Measurements from ENCODE around the gene CEP128. TPM values are rescaled to one million over a fixed set of nuclear protein-coding genes. Genes with fewer than 3 reads are reported as not detected.

Gene CEP128
- polyA plus RNA-seq, 1 of the 3 experiments (the other 2 are of a cell fraction), result 1.2 TPM

DNA sequence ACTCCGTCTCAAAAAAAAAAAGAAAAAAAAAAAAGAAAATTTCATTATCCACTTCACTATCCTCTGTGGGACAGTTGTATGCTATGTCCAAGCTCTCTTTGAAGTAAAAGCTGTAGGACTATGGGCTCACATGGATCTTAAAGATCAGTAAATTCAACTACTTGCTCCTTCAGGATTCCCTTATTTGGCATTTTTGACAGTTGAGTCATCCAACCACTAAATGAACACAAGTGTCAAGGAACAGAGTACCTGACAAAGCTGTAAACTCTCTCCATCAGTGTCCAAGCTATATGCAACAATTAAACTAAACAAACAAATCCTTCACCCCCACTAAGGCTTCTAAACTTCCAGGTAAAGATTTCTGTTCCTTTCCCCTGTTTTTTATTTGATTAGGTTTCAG, 177.0 kb downstream of the CEP128 start (continued):
- TF ChIP-seq, protein P1, sequence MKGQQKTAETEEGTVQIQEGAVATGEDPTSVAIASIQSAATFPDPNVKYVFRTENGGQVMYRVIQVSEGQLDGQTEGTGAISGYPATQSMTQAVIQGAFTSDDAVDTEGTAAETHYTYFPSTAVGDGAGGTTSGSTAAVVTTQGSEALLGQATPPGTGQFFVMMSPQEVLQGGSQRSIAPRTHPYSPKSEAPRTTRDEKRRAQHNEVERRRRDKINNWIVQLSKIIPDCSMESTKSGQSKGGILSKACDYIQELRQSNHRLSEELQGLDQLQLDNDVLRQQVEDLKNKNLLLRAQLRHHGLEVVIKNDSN (IDR thresholded peaks at IDR 0.05; ENCODE audit: borderline replicate concordance, low read depth), result no peak
- TF ChIP-seq, protein P2, sequence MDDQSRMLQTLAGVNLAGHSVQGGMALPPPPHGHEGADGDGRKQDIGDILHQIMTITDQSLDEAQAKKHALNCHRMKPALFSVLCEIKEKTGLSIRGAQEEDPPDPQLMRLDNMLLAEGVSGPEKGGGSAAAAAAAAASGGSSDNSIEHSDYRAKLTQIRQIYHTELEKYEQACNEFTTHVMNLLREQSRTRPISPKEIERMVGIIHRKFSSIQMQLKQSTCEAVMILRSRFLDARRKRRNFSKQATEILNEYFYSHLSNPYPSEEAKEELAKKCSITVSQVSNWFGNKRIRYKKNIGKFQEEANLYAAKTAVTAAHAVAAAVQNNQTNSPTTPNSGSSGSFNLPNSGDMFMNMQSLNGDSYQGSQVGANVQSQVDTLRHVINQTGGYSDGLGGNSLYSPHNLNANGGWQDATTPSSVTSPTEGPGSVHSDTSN (IDR thresholded peaks at IDR 0.05), result no peak
- TF ChIP-seq NFIC (IDR thresholded peaks at IDR 0.05; ENCODE audit: borderline replicate concordance), result no peak
- no peak for TF ChIP-seq NRF1 (IDR thresholded peaks at IDR 0.05; ENCODE audit: low read depth, low read length)
- TF ChIP-seq TCF12 (IDR thresholded peaks at IDR 0.05), result no peak
- no peak for TF ChIP-seq GATA2 (CRISPR knock-in tag; IDR thresholded peaks at IDR 0.05)

DNA sequence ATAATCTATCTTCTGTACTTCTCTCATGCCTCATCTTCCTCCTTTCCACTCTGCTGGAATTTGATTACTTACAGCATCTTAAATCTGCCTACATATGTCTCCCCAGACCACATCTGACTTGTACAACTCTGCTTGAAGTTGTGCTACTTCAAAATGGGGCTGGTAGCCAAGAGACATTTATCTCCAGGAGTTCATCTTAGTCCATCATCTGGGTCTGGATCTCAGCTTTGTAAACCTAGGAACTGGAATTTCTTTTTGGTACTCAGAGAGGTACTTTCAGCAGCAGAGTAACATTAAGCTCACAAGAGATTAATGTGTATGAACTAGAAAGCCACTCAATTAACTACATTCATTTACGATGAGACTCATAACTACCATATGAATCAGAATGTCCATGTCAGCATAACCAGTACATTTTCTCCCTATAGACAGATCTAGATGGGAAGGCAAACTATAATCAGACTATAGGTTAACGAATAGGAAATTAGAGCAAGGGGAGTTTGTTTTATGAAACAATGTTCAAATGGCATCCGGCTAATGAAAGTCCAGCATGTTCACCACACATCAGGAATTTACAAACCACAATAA, 178.8 kb downstream of the CEP128 start:
- POLR2A ChIA-PET, result no interaction called here

More for the DNA sequence above, 178.8 kb downstream of the CEP128 start:
- TF ChIP-seq TCF12 (IDR thresholded peaks at IDR 0.05), result no peak
- TF ChIP-seq MEF2A (IDR thresholded peaks at IDR 0.05; ENCODE audit: borderline replicate concordance, low read depth), result no peak
- TF ChIP-seq YY1 (IDR thresholded peaks at IDR 0.05; ENCODE audit: low read depth), result no peak
- TF ChIP-seq, protein P3, sequence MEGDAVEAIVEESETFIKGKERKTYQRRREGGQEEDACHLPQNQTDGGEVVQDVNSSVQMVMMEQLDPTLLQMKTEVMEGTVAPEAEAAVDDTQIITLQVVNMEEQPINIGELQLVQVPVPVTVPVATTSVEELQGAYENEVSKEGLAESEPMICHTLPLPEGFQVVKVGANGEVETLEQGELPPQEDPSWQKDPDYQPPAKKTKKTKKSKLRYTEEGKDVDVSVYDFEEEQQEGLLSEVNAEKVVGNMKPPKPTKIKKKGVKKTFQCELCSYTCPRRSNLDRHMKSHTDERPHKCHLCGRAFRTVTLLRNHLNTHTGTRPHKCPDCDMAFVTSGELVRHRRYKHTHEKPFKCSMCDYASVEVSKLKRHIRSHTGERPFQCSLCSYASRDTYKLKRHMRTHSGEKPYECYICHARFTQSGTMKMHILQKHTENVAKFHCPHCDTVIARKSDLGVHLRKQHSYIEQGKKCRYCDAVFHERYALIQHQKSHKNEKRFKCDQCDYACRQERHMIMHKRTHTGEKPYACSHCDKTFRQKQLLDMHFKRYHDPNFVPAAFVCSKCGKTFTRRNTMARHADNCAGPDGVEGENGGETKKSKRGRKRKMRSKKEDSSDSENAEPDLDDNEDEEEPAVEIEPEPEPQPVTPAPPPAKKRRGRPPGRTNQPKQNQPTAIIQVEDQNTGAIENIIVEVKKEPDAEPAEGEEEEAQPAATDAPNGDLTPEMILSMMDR (IDR thresholded peaks at IDR 0.05), result no peak
- no peak for TF ChIP-seq RAD21 (IDR thresholded peaks at IDR 0.05; ENCODE audit: low read length)
- no peak for TF ChIP-seq RFX5 (IDR thresholded peaks at IDR 0.05; ENCODE audit: low read length)
- TF ChIP-seq, protein P1 (IDR thresholded peaks at IDR 0.05; ENCODE audit: borderline replicate concordance, low read depth), result no peak
- no peak for TF ChIP-seq EP300 (IDR thresholded peaks at IDR 0.05; ENCODE audit: borderline replicate concordance in 1 of 2, low read depth in 1 of 2, low read length in 1 of 2)
- Histone ChIP-seq H3K27me3 (ENCODE audit: insufficient read depth) (no peaks in the 10 kb centered on the region), H3K4me1 (ENCODE audit: control insufficient read depth in 1 of 2, insufficient read depth in 2 of 2, low read depth in 1 of 2, low read length in 1 of 2) (no peaks in the 10 kb centered on the region), H3K79me2 (ENCODE audit: insufficient read depth) (no peaks in the 10 kb centered on the region), H3F3A (replicated peaks; ENCODE audit: insufficient read depth) (no peaks in the 10 kb centered on the region), H3K27ac (ENCODE audit: low read depth in 2 of 2, low read length in 1 of 2) (no peak overlapping the region), H3K36me3 (replicated peaks in 1 of 2; ENCODE audit: control insufficient read depth in 1 of 2, insufficient read depth in 2 of 2, low read length in 1 of 2) (peaks cover 0 to 11% of the 10 kb centered on the region in 2 experiments), H4K20me1 (ENCODE audit: insufficient read depth) (no peaks in the 10 kb centered on the region), H3K4me2 (no peak overlapping the region), H3K4me3 (ENCODE audit: low read depth in 2 of 2, low read length in 1 of 2) (no peak overlapping the region), H3K9me2 (no peaks in the 10 kb centered on the region), H3K9ac (no peak overlapping the region), H3K9me3 (no peaks in the 10 kb centered on the region), H2AFZ (ENCODE audit: low read depth) (no peak overlapping the region)
- WGBS (ENCODE audit: low lambda C conversion rate), result 87% methylated on average over 3 of the region's 3 CpGs
- CTCF ChIA-PET, result interaction anchor here (0.6 kb wide), 1 partner anchor 54 kb away, joined by 3 read pairs; no protein-coding TSS in a partner anchor
- DNase-seq, result no peak

All from SK-N-SH (cell line).